SHP77 treated with DMSO at 0.1 percent for 48 hours (cell line): ENCODE data around the gene RCC1.
A peak's percentile ranks its signal among the peaks of the same experiment; 100 is the strongest.
"Not testable (repeated sequence)": the region's sequence is repeated elsewhere in the genome, so short reads cannot be mapped to it uniquely, and the experiment has no call there.

ENCODE experiments used
- DNase-seq: peaks from one replicate; lab custom pipeline; 2025; lab: John Stamatoyannopoulos, UW

Gene RCC1

DNA sequence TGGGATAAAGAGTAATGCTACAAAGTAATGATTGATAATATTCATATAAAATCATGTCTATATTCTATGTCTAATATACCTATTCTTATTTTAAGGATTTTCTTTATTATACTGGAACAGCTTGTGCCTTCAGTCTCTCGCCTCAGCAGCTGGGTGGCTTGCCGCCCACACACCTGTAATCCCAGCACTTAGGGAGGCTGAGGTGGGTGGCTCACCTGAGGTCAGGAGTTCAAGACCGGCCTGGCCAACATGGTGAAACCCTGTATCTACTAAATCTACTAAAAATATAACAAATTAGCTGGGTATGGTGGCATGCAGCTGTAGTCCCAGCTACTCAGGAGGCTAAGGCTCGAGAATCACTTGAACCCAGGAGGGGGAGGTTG lies 39.4 kb downstream of the RCC1 start:
- no peak for DNase-seq

DNA sequence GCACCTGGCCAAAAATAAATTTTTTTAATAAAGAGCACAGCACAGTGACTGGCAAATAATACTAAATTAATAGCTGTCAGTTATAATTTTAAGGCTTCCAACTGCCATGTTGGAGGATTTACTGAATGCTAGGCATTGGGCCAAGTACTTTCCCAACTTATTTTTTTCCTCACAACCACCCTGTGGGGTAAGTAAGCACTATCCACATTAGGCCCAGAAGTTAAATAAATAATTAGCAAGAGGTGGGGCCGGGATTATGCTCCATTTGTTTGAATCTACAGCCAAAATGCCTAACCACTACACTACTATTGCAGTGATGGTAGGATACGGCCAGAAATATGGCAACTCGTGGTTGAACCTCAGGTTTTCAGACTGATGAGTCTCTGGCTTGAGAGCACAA lies 42.5 kb downstream of the RCC1 start:
- DNase-seq, result no peak

DNA sequence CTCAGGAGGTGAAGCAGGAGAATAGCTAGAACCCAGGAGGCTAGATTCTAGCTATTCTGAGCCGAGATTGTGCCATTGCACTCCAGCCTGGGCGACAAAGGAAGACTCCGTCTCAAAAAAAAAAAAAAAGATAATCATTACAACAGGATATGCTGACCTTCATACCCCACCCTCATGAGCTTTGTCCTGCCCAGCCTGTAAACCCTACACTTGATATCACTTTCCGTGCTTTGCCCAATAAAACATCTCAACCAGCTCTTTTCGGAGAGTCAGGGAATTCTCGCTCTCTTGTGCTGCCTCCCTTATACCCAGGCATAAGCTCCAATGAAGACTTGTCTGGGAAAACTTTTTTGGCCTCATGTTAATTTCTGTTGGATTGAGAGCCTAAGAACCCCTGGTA lies 45.5 kb downstream of the RCC1 start:
- DNase-seq, result no peak

DNA sequence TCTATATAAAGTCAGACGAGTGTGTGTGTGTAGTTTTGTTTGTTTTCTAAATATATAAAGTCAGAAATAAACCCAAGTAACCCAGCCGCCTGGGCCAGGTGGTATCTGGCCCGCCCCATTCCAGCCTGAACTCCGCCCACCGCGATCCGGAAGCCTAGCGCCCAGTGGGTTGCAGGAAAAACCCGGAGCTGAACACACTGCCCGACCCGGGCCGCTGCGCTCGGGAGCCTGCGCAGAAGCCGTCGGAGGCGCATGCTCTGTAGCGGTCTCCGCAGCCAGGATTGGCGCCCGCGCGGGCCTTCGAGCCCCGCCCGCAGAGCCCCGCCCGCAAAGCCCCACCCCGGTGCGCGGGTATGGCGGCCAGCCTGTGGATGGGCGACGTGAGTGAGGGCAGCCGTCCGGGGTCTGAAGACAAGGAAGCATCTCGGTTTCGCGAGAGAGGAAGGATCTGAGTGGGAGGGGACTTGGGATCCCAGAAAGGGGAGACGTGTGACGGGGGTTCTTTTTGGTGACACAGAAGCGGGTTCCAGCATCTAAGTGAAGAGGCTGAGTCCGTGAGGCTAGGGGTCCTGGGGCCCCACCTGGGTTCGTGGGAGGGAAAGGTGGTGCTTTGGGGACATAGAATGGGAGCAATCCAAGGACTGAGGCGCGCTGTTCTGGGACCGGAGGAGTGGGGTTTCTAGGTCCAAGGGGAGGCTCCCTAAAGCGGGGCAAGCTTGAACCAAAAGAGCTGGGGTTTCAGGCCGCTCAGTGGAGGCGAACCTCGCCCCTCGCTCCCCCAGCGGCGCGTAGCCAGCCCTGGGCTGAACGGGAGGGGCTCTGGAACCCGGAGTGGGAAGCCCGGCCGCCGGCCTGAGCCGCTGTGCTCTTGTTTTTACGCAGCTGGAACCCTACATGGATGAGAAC lies 47.2 kb downstream of the RCC1 start, which contains the start of gene TRNAU1AP:
TSS of gene TRNAU1AP (plus strand) at position 328 of the 906 bp plus-strand sequence. CDS start at position 354, 26 bp downstream.
- peak; percentile 92 for DNase-seq

DNA sequence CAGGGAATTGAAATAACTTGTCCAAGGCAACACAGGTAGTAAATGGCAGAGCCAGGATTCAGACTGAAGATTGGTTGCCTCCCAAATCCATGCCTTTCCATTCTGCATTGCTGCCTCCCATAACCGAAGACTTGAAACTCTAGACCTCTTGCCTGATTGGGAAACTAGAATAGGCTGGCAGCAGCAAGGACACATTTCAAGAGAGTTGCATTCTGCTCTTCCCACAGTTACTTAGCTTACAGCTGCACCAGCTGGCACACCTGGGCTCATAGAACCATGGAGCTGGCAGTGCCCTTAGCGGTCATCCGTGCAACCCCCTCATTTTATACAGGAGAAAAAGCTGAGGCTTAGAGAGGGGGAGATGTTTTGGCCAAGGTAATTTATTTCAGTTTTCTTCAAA lies 55.0 kb downstream of the RCC1 start:
- DNase-seq, result no peak

DNA sequence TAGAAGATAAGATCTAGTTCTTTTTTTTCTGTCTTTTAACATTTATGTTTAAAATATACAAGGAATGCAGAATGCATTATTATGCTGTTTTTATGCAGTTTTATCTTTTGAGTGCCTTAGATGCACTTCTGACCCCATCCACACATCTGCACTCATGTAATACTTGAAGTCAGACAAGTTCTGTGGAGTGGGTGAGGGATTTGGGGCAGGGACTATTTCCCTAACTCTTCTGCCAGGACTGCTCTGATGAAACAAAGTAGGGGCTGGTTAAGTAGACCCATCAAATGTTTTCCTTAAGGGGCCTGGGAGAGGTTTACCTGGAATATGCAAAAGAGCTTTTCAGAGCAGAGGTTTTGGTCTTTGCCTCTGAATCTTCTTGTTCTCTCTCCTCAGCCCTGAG lies 58.5 kb downstream of the RCC1 start:
- DNase-seq, result no peak

DNA sequence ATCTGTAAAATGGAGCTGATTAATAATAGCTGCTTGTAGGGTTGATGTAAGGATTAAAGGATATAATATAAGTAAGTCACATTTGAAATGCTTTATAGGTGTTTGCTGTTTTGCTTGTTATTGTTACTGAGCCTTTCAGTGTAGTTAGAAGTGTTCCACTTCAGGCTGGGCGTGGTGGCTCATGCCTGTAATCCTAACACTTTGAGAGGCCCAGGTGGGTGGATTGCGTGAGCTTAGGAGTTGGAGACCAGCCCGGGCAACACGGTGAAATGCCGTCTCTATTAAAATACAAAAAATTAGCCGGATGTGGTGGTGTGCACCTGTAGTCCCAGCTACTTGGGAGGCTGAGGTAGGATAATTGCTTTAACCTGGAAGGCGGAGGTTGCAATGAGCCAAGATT lies 59.2 kb downstream of the RCC1 start:
- DNase-seq, result no peak

DNA sequence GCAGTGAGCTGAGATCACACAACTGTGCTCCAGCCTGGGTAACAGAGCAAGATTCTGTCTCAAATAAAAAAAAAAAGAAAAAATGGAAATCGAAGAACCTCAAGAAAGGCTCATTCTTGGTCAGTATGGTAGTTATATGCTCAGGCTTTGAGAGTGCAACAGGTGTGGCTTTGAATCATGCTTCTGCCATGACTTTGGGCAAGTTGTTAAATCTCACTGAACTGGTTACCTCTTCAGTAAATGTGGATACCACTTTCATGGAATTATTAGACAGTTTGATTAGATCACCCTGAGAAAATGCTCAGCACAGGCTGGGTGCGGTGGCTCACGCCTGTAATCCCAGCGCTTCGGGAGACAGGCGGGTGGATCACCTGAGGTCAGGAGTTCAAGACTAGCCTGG lies 59.9 kb downstream of the RCC1 start:
- DNase-seq, result no peak

DNA sequence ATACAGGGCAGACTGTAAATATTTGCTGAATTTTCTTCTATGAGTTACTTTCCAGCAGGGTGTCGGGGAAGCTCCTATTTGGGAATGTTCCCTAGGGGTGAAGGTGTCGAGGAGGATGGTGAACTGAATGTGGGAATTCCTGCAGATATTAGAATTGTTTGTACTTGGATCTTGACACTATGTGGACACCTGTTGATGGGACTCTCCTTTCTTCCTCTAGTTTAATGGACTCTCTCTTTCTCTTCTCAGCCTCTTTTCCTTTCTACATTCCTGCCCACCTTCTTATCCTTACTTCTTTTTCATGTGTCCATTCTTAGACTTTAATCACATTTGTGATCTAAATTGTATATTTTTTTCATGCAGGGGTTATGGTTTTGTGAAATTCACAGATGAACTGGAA lies 61.1 kb downstream of the RCC1 start:
- no peak for DNase-seq

DNA sequence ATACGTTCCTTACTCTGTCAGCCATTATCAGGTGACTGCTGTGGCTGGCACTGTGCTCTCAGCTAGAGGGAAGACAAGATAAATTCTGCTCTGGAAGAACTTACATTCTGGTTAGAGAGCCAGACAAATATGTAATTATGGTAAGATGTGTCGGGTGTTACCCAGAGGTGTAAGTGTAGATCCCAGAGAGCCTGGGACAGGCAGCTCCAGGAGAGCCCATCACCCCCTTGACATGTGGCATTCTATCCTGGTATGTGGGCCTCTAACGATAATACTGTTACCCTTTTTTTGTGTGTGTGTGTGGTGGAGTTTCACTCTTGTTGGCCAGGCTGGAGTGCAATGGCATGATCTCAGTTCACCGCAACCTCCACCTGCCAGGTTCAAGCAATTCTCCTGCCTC lies 66.1 kb downstream of the RCC1 start:
- DNase-seq, result no peak

DNA sequence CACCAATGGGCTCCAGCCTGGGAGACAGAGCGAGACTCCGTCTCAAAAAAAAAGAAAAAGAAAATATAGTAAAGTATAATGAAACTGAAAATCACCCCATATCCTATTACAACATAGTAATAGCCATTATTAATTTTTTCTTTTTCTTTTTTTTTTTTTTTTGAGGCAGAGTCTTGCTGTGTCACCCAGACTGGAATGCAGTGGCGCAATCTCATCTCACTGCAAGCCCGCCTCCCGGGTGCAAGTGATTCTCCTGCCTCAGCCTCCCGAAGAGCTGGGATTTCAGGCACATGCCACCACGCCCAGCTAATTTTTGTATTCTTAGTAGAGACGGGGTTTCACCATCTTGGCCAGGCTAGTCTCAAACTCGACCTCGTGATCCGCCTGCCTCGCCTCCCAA lies 67.0 kb downstream of the RCC1 start:
- not testable (repeated sequence) for DNase-seq

DNA sequence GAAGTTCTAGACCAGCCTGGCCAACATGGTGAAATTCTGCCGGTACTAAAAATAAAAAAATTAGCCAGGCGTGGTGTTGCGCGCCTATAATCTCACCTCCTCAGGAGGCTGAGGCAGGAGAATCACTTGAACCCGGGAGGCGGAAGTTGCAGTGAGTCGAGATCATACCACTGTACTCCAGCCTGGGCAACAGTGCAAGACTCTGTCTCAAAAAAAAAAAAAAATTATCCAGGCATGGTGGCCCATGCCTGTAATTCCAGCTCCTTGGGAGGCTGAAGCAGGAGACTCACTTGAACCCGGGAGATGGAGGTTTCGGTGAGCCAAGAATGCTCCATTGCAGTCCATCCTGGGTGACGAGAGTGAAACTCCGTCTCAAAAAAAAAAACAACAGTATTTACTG lies 67.7 kb downstream of the RCC1 start:
- DNase-seq, result no peak

DNA sequence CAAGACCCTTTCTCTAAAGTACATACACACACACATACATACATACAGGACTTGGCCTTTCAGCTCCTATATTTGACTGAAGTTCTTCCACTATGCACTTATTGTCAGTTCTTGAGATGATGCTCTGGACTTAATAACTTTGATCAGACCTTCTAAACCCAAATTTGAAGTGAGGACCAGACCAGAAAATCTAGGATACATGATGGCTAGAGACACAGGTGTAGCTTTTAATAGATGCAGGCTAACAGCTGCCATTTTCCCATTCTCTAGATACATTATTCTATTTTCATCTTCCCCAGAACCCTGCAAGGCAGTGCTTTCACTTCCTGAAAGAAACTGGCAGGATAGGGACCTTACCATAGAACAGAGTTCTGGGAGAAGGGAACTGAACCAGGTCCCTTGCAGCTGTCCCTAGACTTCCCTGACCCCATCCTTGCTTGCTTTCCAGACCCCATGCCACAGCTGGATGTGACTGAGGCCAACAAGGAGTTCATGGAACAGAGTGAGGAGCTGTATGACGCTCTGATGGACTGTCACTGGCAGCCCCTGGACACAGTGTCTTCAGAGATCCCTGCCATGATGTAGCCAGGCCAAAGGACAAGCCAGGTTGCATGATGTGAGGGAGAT lies 71.3 kb downstream of the RCC1 start:
- no peak for DNase-seq

DNA sequence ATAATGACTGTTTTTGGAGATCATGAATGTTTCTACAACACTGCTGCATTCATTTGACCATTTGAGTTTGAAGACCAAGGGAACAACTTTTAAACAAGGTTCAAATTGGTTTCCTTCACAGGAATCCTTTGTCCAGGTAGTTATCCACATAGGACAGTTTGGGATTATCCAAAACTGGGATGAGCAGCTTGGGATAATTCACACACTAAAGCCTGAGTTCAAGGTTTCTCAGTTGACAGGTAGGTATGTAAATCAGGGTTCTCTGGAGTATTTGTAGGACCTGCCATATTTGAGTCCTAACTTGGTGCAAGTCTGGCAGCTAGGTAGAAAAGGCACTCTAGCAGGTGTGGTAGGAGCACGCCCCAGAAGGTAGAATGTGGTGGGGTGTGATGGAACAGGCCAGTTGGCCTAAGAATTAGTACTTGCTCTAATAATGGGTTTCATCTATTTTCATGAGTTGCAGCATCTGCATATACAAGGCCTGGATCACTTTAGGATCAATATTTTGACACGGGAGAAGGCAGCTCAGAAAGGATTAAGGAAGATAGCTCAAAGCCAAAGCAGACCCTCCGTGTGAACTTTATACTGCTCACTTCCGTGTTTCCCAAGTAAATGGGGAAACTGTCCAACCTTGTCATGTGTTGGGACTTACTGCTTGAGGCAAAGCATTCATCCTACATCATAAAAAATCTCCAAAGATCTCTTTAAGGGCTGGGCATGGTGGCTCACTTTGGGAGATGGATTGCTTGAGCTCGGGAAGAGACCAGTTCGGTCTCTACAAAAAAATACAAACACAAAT lies 72.1 kb downstream of the RCC1 start:
- no peak for DNase-seq

DNA sequence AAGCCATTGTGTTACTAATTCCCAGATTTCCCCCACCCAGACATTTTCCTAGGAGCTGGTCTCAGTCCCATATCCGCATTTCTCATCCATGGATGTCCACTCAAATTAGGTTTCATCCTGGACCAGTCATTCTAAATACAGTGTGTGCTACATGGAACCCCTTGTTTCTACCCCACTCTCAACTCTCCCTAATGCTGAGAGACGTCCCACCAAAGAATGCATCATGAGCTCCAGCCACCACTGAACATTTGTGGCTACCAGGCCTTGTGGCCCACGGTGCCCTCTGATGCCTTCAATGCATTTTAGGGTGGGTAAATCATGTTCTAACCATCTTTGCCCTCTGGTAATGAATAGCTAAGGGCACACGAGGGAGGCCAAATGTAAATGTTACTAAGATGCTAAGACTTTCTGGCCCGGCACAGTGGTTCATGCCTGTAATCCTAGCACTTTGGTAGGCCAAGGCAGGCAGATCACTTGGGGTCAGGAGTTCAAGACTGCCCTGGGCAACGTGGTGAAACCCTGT lies 72.9 kb downstream of the RCC1 start:
- DNase-seq, result no peak

DNA sequence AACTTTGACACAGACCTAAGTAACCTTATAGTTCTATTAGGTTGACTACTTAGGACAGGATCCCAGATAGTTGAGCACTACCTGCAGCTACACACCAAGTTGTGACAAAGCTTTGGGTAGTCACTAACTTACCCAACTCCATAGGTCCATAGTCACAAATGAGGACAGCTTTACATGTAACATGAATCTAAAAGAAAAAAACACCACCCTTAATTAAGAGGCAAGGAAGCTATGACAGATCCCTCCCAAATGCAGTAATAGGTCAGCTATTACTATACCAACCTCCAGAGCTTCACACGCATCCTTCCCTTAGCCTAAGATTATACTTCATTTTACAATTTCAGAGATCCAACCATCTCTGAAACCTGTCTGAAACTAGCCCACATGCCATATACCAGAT lies 73.6 kb downstream of the RCC1 start:
- no peak for DNase-seq

DNA sequence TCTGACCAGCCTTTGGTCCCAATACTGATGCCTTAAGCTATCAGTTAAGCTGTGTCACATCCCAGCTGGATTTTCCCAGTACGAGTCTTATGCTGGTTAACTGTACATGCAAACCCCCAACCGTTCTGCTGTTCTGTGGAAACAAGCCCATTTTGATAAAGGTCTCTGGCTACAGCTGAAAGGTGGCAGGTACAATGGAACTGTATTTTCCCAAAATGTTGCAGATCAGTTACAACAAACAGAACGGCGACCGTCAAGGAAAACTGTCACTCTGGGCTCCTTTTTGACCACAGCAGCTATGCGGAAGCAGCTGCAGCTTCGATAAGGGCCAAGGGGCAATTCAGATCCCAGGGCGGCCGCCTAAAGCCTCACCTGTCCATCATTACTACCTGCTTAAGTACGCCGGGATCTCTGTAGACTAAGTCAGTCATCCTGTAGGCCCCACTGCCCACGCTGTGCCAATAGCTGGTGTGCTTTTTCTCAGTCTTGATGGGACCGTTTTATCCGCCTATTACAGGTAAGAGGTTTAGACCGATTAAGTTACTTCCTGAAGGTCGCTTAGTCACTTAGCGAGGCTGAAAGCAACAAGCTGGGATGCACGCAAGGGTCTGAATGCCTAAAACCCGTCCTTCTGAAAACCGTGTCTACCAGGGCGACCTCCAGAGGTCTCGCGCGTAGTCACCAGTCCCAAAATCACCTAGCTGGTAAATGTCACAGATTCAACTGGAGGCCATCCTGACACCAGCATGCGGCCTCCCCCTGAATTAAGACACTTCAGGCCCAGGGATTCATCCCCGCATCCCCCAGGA lies 75.1 kb downstream of the RCC1 start:
- no peak for DNase-seq

DNA sequence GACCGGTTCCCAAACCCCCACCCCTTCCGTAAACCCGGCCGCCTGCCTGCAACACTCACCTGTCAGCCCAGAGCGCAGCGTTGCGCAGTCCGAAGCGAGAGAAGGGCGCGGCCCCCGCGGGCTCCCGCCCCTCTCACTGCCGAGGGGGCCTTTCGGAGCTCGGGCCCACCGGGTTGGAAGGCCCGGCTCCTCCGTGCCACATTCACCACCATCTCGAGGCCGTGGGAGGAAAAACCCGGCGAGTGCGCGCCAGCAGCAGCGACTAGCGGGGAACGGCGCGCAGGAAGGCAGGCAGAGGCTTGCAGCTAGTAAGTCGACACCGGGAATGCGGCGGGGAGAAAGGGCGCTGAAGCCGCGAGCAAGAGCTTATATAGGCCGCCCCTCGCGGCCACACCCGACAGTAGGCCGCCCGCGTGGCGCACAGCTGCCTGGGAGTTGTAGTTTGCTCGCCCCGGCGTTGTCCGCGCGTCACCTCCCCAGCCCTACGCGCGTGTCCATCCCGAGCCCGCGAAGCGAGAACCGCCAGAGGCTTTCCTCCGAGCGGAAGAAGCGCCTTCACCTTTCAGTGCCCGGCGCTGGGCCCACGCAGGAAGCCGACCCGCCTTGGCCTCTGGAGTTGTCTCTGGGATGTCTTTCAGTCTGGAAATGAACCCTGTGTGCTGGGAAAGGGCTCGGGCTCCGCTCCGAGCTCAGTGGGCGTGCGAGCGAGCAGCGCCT lies 75.8 kb downstream of the RCC1 start:
- peak; percentile 75 for DNase-seq

DNA sequence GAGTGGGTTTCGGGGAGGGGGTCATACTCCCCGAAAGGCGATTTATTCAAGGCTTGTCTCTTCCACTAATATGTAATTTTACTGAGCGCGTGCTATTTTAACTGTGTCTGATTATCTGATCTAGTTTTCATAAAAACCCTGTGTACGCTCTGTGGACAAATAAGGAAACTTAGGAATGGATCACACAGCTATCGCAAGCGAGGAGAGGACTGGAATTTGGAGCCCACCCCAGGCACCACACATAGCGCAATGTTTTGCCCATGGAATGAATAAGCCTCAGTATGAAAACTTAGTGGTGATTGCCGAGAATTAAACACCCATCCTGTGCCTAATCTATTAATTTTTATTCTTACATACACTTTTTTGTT lies 76.4 kb downstream of the RCC1 start:
- DNase-seq, result no peak

DNA sequence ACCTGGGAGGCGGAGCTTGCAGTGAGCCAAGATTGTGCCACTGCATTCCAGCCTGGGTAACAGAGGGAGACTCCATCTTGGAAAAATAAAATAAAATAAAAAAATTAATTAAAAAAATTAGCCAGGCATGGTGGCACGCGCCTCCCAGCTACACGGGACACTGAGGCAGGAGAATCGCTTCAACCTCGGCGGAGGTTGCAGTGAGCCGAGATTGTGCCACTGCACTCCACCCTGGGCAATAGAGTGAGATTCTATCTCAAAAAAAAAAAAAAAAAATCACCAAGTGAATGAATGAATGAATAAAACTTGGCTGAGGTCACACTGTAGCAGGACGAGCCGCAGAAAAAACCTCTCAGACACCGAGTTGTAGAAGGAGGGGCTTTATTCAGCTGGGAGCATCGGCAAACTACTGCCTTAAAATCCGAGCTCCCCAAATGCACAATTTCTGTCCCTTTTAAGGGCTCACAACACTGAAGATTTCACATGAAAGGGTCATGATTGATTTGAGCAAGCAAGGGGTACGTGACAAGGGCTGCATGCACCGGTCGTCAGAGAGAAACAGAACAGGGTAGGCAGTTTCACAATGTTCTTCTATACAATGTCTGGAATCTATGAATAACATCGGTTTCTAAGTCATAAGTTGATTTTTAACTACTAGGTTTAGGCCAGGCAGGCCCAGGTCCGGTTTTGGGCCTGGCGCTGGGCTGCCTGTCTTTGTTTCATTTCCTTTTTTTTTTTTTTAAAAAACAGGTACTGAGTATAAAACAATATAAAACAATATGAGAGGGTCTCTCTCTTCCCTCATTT lies 80.9 kb downstream of the RCC1 start:
- not testable (repeated sequence) for DNase-seq
